Heart right ventricle (tissue), 16 donors: ENCODE measurements around the gene CEP128. TPM values are rescaled to one million over a fixed set of nuclear protein-coding genes. Genes with fewer than 3 reads are reported as not detected.

Experiments used
- ATAC-seq, 8 donors: fragments of 200-7000 bp; cut with Tn5 transposase; one replicate each; pipeline ENCODE4 v1.9.1; 2020; ENCODE audit warnings: mild to moderate bottlenecking in 8 of 8, moderate library complexity in 8 of 8, moderate number of reproducible peaks in 1 of 8
- DNase-seq, 2 donors: peaks; one replicate each; pipeline ENCODE4 v3.0.0-alpha.2; 2020
- H3K27ac ChIP-seq, 10 donors: fragments of 200-600 bp; sonication (generic) in 2 of 10; one replicate each; pipeline versions ENCODE4 v1.5.0 to v1.8.0; 2020 to 2022; ENCODE audit warnings: mild to moderate bottlenecking in 3 of 10
- H3K27me3 ChIP-seq, 7 donors: fragments of 200-600 bp; one replicate each; pipeline ENCODE4 v1.8.0; 2021 to 2022; ENCODE audit warnings: mild to moderate bottlenecking in 2 of 7
- H3K36me3 ChIP-seq, 9 donors: fragments of 200-600 bp; sonication (generic) in 1 of 9; one replicate each; pipeline versions ENCODE4 v1.5.0 to v1.8.0; 2020 to 2022; ENCODE audit warnings: mild to moderate bottlenecking in 2 of 9
- H3K4me1 ChIP-seq, 9 donors: fragments of 200-600 bp; sonication (generic) in 1 of 9; one replicate each; pipeline versions ENCODE4 v1.5.0 to v1.8.0; 2020 to 2022; ENCODE audit warnings: mild to moderate bottlenecking in 4 of 9
- H3K4me3 ChIP-seq, 10 donors: fragments of 200-600 bp; sonication (generic) in 2 of 10; one replicate each; pipeline versions ENCODE4 v1.5.0 to v1.8.0; 2020 to 2022; ENCODE audit warnings: mild to moderate bottlenecking in 7 of 10, moderate library complexity in 2 of 10
- H3K9me3 ChIP-seq, 11 donors: fragments of 200-600 bp in 10 of 11; sonication (generic) in 2 of 11; one replicate each; pipeline versions ENCODE4 v1.5.0 to v1.8.0; 2013 to 2022; ENCODE audit warnings: mild to moderate bottlenecking in 2 of 11, control low read depth in 1 of 11, moderate library complexity in 1 of 11
- WGBS, 2 donors: extraction: QIAGEN DNeasy Blood & Tissue Kit; methylation state at CpG; one replicate each; pipeline ENCODE4 v1.1.7; 2013; ENCODE audit warnings: inconsistent platforms in 1 of 2; 5-methylcytosine and 5-hydroxymethylcytosine counted together
- intact Hi-C, 10 donors: fragments of 100-400 bp; cut with DNase I; formaldehyde crosslinking; loops; one replicate each; pipeline versions ENCODE4 v1.11.1 to v1.14.2; 2022
- polyA plus RNA-seq, 2 donors: library from polyadenylated mRNA; stranded (reverse); fragments of 200-250 nt; gene quantifications; one replicate each; pipeline ENCODE4 v1.2.3, GENCODE V29; 2013
- total RNA-seq, 10 donors: library from RNA; stranded (reverse); fragmentation: NEBNext Ultra II Directional in 3 of 10; extraction: Animal tissue kit (Norgen Biotek cat#: 25700) in 3 of 10; gene quantifications; one replicate each; pipeline versions ENCODE4 v1.2.1 to v1.2.4, GENCODE V29; 2021 to 2023
- TF ChIP-seq, protein P1 (sequence below), 9 donors: fragments of 200-600 bp; sonication (generic) in 2 of 9; IDR thresholded peaks; one replicate each; pipeline versions ENCODE4 v1.5.0 to v1.8.0; 2021 to 2022; ENCODE audit warnings: antibody characterized with exemption in 9 of 9, mild to moderate bottlenecking in 5 of 9, moderate library complexity in 1 of 9
- donor health status: Arrhythmogenic right ventricular cardiomyopathy.
- donor health status: ischemic (EF 13 %, LVEDD 7.1; RV severe dilation, severe dysfunction).
- donor health status: healthy with polysubstance abuse.
- donor health status: DM: no; HTN: yes; CAD: no.
- donor health status: DM: no; HTN: no; CAD: no.
- donor health status: ischemic (EF 25% LVEDD 6.9; RV normal size, moderate dysfunction).
- donor health status: ischemic (EF 25% LVEDD 5.7; RV mildly dilated, moderate dysfunction).
- donor health status: healthy.
- donor health status: DM: yes; HTN: yes; CAD: no.
- donor health status: Ischemic cardiomyopathy.
- donor health status: ischemic (EF 35%, LVEDD 5.7; RV mildly dilated, moderate dysfunction).
- donor health status: nonischemic (EF 11% LVEDD 7.7; RV severe dilation, severe dysfunction).
- donor health status: DM: yes; HTN: yes; CAD: no.
- donor health status: PGD.
- donor health status: ischemic (EF 29% LVEDD 5.4; RV normal size, mild dysfunction).
- donor health status: nonischemic (EF 23%, LVEDD 6.1; RV moderate dilation, normal function).

The CEP128 gene
- total and polyA plus RNA-seq, 12 donors = 0.93 to 4.9 (median 3.3) TPM

DNA sequence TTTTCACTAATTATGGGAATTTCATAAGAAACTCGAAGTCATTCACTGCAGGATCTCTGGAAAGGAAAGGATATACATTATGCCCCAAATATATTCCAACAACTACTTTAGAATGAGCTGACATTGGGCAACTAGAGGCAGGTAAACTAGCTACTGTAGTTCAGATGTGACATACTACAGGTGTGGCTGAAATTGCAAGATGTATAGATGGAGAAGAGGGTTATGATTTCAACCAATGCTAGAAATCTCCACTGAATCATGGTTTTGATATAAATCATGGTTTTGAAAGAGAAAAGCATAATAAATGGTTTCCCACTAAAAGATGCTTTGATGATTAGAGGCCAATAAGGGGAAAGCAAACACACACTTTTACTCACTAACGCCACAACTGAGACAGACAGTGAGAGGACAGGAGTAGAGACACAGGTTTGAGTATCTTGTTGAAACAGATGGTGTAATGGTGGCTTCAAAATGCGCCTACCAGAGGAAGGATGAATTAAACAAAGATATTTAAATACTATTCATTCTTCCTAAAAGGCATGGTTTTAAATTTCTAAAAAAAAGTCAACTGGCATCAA lies 434.2 kb downstream of the CEP128 start:
- Histone ChIP-seq H3K27ac (no peak overlapping the region), H3K9me3 (peaks cover 0 to 12% (median 0%) of the 10 kb centered on the region in 11 donors), H3K4me3 (no peak overlapping the region), H3K27me3 (no peaks in the 10 kb centered on the region), H3K4me1 (no peaks in the 10 kb centered on the region), H3K36me3 (no peaks in the 10 kb centered on the region)
- intact Hi-C loops = no loop called here
- TF ChIP-seq, protein P1, sequence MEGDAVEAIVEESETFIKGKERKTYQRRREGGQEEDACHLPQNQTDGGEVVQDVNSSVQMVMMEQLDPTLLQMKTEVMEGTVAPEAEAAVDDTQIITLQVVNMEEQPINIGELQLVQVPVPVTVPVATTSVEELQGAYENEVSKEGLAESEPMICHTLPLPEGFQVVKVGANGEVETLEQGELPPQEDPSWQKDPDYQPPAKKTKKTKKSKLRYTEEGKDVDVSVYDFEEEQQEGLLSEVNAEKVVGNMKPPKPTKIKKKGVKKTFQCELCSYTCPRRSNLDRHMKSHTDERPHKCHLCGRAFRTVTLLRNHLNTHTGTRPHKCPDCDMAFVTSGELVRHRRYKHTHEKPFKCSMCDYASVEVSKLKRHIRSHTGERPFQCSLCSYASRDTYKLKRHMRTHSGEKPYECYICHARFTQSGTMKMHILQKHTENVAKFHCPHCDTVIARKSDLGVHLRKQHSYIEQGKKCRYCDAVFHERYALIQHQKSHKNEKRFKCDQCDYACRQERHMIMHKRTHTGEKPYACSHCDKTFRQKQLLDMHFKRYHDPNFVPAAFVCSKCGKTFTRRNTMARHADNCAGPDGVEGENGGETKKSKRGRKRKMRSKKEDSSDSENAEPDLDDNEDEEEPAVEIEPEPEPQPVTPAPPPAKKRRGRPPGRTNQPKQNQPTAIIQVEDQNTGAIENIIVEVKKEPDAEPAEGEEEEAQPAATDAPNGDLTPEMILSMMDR (IDR thresholded peaks at IDR 0.05) = no peak
- ATAC-seq (no peak), DNase-seq (no peak)
- WGBS, 2 donors = 95 to 96% methylated on average over 3 of the region's 3 CpGs

DNA sequence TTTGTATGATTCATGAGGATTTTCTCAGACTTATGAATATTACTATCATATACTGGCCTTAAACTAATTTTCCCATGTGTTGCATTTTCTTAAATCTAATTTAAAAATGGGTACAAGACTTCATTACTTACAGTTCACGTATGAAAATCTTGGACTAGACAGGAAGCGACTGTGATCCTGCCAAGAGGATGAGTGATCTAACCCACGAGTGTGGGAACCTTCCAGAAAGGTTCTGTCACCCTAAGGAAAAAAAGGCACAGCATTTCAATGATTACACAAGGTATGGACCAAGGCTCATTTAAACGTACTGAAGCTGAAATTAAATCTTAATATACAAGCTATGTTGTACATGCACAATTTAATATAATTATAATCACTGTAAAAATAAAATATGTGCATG lies 436.8 kb downstream of the CEP128 start:
- DNase-seq (no peak), ATAC-seq (no peak)
- intact Hi-C loops = no loop called here
- Histone ChIP-seq H3K4me1 (no peaks in the 10 kb centered on the region), H3K27me3 (no peaks in the 10 kb centered on the region), H3K9me3 (no peaks in the 10 kb centered on the region), H3K36me3 (no peaks in the 10 kb centered on the region), H3K4me3 (no peak overlapping the region), H3K27ac (no peak overlapping the region)
- TF ChIP-seq, protein P1 (IDR thresholded peaks at IDR 0.05) = no peak
- 73 to 76% methylated on average over 4 of the region's 4 CpGs for WGBS, 2 donors

DNA sequence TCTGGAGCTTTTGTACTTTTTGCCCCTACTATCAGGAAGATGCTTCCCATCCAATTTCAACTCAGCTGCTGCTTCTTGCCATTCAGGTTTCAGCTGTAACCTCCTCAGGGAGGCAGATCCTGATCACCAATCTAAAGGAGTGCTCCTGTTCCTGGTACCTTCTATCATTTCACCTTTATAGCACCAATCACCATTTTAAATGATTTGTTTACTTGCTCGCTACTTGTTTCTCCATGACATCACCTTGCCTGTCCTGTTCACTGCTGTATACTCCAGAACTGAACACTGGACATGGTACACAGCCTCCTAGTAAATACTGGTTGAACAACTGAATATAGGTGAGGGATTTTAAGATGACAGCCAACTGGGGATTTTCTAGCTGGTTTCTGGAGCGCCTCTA lies 443.0 kb downstream of the CEP128 start:
- no peaks in the 10 kb centered on the region for H3K36me3 ChIP-seq
- TF ChIP-seq, protein P1 (IDR thresholded peaks at IDR 0.05) = no peak
- WGBS, 2 donors = 99% methylated on average over 2 of the region's 2 CpGs
- peaks cover 0 to 11% (median 0%) of the 10 kb centered on the region in 9 donors for H3K4me1 ChIP-seq
- H3K9me3 ChIP-seq = no peaks in the 10 kb centered on the region
- DNase-seq = no peak
- no peak overlapping the region for H3K4me3 ChIP-seq
- H3K27me3 ChIP-seq = no peaks in the 10 kb centered on the region
- no peak for ATAC-seq
- intact Hi-C loops = no loop called here
- H3K27ac ChIP-seq = no peak overlapping the region

DNA sequence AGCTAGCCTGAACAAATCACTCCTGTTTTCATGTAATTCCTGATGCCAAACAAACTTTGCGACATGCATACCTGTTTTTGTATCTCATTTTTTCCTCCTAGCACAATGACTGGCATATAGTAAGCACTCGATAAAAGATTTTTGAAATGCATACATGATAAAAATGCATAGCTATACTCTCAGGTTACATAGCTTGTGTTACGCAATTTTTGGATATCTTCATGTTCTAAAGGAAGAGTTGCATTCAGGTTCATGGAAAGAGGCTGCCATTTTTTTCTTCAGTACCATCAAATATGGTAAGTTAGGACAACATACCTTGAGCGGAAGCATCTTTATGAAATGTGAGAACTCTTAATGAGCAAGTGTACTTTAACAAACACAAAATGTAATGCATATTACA lies 445.4 kb downstream of the CEP128 start:
- intact Hi-C loops = no loop called here
- 97 to 98% methylated on average over 4 of the region's 4 CpGs for WGBS, 2 donors

More for the DNA sequence above, 445.4 kb downstream of the CEP128 start:
- ATAC-seq (no peak), DNase-seq (no peak)
- H3K4me3 ChIP-seq = no peak overlapping the region
- H3K27ac ChIP-seq = no peak overlapping the region
- TF ChIP-seq, protein P1 (IDR thresholded peaks at IDR 0.05) = no peak
- no peaks in the 10 kb centered on the region for H3K9me3 ChIP-seq
- H3K4me1 ChIP-seq = peaks cover 0 to 21% (median 0%) of the 10 kb centered on the region in 9 donors
- no peaks in the 10 kb centered on the region for H3K27me3 ChIP-seq
- no peaks in the 10 kb centered on the region for H3K36me3 ChIP-seq
